HEK293 (cell line): ENCODE results near the gene SNAP47.
A peak's percentile ranks its signal among the peaks of the same experiment; 100 is the strongest.

ENCODE experiments used
- GLI2 ChIP-seq: fragments of 450-650 bp; formaldehyde crosslinking; IDR thresholded peaks from 2 replicates; pipeline ENCODE4; 2017; ENCODE audit warnings: missing biosample characterization, missing genetic modification characterization, low read depth, borderline replicate concordance
- IKZF3 ChIP-seq: fragments of 450-650 bp; IDR thresholded peaks from 2 replicates; pipeline ENCODE4 v1.5.0; 2018; ENCODE audit warnings: missing biosample characterization, mild to moderate bottlenecking, missing genetic modification characterization, moderate library complexity
- MEIS1 ChIP-seq: sonication (generic); formaldehyde crosslinking; IDR thresholded peaks from 2 replicates; pipeline ENCODE4 v1.8.1; 2022; ENCODE audit warnings: missing genetic modification reagents, mild to moderate bottlenecking, borderline replicate concordance
- SCRT1 ChIP-seq: fragments of 450-650 bp; formaldehyde crosslinking; IDR thresholded peaks from 2 replicates; pipeline ENCODE4 v1.5.1; 2016; ENCODE audit warnings: missing biosample characterization, missing genetic modification characterization, borderline replicate concordance
- SETDB1 ChIP-seq: IDR thresholded peaks from one replicate; pipeline ENCODE4 v1.6.1; 2017; ENCODE audit warnings: mild to moderate bottlenecking, low read length, moderate library complexity, mixed read lengths; ENCODE audit not compliant: insufficient read length
- SP7 ChIP-seq: fragments of 450-650 bp; formaldehyde crosslinking; IDR thresholded peaks from 2 replicates; pipeline ENCODE4 v1.5.1; 2016; ENCODE audit warnings: missing biosample characterization, missing genetic modification characterization
- TRIM28 ChIP-seq: IDR thresholded peaks from 2 replicates; pipeline ENCODE4 v1.6.1; 2011; ENCODE audit warnings: low read length, control low read depth, borderline replicate concordance
- ZNF140 ChIP-seq: fragments of 450-650 bp; formaldehyde crosslinking; IDR thresholded peaks from 2 replicates; pipeline ENCODE4 v1.5.1; 2016; ENCODE audit warnings: missing biosample characterization, missing genetic modification characterization
- ZNF146 ChIP-seq: fragments of 450-650 bp; formaldehyde crosslinking; IDR thresholded peaks from 2 replicates; pipeline ENCODE4 v1.5.1; 2016; ENCODE audit warnings: missing biosample characterization, missing genetic modification characterization
- ZNF23 ChIP-seq: fragments of 450-650 bp; formaldehyde crosslinking; IDR thresholded peaks from 2 replicates; pipeline ENCODE4 v1.5.1; 2016; ENCODE audit warnings: missing biosample characterization, missing genetic modification characterization, borderline replicate concordance
- ZNF239 ChIP-seq: fragments of 450-650 bp; formaldehyde crosslinking; IDR thresholded peaks from 2 replicates; pipeline ENCODE4 v1.5.1; 2016; ENCODE audit warnings: missing biosample characterization, missing genetic modification characterization
- ZNF292 ChIP-seq: fragments of 450-650 bp; formaldehyde crosslinking; IDR thresholded peaks from 2 replicates; pipeline ENCODE4 v1.5.1; 2016; ENCODE audit warnings: low read depth, missing biosample characterization, missing genetic modification characterization, borderline replicate concordance
- ZNF302 ChIP-seq: fragments of 450-650 bp; formaldehyde crosslinking; IDR thresholded peaks from 2 replicates; pipeline ENCODE4 v1.5.1; 2016; ENCODE audit warnings: missing biosample characterization, missing genetic modification characterization, low read depth
- ZNF404 ChIP-seq: fragments of 450-650 bp; formaldehyde crosslinking; IDR thresholded peaks from 2 replicates; pipeline ENCODE4 v1.5.1; 2017; ENCODE audit warnings: missing biosample characterization, missing genetic modification characterization
- ZNF521 ChIP-seq: fragments of 450-650 bp; formaldehyde crosslinking; IDR thresholded peaks from 2 replicates; pipeline ENCODE4 v1.5.1; 2017; ENCODE audit warnings: missing biosample characterization, mild to moderate bottlenecking, missing genetic modification characterization
- ZNF560 ChIP-seq: fragments of 450-650 bp; formaldehyde crosslinking; IDR thresholded peaks from 2 replicates; pipeline ENCODE4 v1.5.1; 2017; ENCODE audit warnings: missing biosample characterization, missing genetic modification characterization, borderline replicate concordance
- ZNF585B ChIP-seq: fragments of 450-650 bp; formaldehyde crosslinking; IDR thresholded peaks from 2 replicates; pipeline ENCODE4 v1.5.1; 2016; ENCODE audit warnings: missing biosample characterization, missing genetic modification characterization
- ZNF621 ChIP-seq: fragments of 450-650 bp; formaldehyde crosslinking; IDR thresholded peaks from 2 replicates; pipeline ENCODE4 v1.5.1; 2017; ENCODE audit warnings: missing biosample characterization, missing genetic modification characterization
- ZNF624 ChIP-seq: fragments of 450-650 bp; formaldehyde crosslinking; IDR thresholded peaks from 2 replicates; pipeline ENCODE4 v1.5.1; 2017; ENCODE audit warnings: missing biosample characterization, missing genetic modification characterization
- TF ChIP-seq, protein P1 (sequence below): fragments of 450-650 bp; formaldehyde crosslinking; IDR thresholded peaks from 2 replicates; pipeline ENCODE4 v1.5.1; 2016; ENCODE audit warnings: missing biosample characterization, missing genetic modification characterization, borderline replicate concordance
- TF ChIP-seq, protein P2 (sequence below): fragments of 450-650 bp; formaldehyde crosslinking; IDR thresholded peaks from 2 replicates; pipeline ENCODE4 v1.5.1; 2016; ENCODE audit warnings: missing biosample characterization, missing genetic modification characterization
- TF ChIP-seq, protein P3 (sequence below): fragments of 450-650 bp; formaldehyde crosslinking; IDR thresholded peaks from 2 replicates; pipeline ENCODE4 v1.5.1; 2016; ENCODE audit warnings: missing biosample characterization, missing genetic modification characterization
- TF ChIP-seq, protein P4 (sequence below): fragments of 450-650 bp; IDR thresholded peaks from 2 replicates; pipeline ENCODE4 v1.5.1; 2018; ENCODE audit warnings: missing biosample characterization, mild to moderate bottlenecking, missing genetic modification characterization
- TF ChIP-seq, protein P5 (sequence below): fragments of 450-650 bp; formaldehyde crosslinking; IDR thresholded peaks from 2 replicates; pipeline ENCODE4 v1.5.1; 2016; ENCODE audit warnings: missing biosample characterization, missing genetic modification characterization

SNAP47 gene

DNA sequence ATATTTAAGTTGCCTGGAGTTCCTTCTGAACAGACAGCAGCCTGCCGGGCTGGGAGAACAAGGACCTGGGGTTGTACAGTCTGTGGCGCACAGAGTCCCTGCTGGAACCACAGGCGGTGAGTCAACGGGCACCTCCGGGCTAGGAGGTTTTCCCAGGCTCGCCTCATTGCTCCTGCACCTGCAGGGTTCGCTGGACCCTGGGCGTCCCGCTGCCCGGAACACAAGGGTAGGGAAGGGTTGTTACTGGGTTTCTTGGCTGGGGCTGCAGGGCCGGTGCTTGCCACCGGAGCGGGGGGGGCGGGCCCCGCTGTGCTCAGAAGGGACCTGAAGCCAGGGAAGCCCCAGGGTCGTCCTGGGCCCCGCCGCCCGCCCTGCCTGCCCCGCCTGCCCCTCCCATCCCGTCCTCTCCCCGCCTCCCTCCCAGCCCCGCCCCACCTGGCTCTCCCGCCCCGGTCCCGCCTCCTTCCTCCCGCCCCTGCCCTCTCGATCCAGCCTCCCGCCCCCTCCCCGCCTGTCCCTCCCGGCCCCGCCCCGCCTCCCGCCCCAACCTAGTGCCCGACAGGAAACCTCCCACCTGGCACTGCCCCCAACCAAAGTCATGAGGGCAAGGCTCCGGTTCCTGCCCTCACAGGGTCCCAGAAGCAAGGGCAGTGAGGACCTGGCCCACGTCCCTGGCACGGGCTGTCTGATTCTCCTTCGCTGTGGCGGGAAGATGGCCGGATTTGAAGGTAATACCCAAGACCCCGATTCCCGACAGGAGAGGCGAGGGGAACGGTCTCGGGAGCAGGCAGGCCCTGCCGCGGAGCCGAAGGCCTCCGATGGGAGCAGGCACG, 7.0 kb upstream of the SNAP47 start (continued):
- TF ChIP-seq SP7 (tag by site-specific recombination) = peak; percentile 44
- no peak for TF ChIP-seq SETDB1
- TF ChIP-seq ZNF521 (tag by site-specific recombination) = no peak
- TF ChIP-seq ZNF624 (tag by site-specific recombination) = no peak
- no peak for TF ChIP-seq MEIS1 (CRISPR knock-in tag)
- TF ChIP-seq ZNF404 (tag by site-specific recombination) = no peak
- TF ChIP-seq ZNF302 (tag by site-specific recombination) = no peak
- no peak for TF ChIP-seq ZNF292 (tag by site-specific recombination)
- TF ChIP-seq, protein P1, sequence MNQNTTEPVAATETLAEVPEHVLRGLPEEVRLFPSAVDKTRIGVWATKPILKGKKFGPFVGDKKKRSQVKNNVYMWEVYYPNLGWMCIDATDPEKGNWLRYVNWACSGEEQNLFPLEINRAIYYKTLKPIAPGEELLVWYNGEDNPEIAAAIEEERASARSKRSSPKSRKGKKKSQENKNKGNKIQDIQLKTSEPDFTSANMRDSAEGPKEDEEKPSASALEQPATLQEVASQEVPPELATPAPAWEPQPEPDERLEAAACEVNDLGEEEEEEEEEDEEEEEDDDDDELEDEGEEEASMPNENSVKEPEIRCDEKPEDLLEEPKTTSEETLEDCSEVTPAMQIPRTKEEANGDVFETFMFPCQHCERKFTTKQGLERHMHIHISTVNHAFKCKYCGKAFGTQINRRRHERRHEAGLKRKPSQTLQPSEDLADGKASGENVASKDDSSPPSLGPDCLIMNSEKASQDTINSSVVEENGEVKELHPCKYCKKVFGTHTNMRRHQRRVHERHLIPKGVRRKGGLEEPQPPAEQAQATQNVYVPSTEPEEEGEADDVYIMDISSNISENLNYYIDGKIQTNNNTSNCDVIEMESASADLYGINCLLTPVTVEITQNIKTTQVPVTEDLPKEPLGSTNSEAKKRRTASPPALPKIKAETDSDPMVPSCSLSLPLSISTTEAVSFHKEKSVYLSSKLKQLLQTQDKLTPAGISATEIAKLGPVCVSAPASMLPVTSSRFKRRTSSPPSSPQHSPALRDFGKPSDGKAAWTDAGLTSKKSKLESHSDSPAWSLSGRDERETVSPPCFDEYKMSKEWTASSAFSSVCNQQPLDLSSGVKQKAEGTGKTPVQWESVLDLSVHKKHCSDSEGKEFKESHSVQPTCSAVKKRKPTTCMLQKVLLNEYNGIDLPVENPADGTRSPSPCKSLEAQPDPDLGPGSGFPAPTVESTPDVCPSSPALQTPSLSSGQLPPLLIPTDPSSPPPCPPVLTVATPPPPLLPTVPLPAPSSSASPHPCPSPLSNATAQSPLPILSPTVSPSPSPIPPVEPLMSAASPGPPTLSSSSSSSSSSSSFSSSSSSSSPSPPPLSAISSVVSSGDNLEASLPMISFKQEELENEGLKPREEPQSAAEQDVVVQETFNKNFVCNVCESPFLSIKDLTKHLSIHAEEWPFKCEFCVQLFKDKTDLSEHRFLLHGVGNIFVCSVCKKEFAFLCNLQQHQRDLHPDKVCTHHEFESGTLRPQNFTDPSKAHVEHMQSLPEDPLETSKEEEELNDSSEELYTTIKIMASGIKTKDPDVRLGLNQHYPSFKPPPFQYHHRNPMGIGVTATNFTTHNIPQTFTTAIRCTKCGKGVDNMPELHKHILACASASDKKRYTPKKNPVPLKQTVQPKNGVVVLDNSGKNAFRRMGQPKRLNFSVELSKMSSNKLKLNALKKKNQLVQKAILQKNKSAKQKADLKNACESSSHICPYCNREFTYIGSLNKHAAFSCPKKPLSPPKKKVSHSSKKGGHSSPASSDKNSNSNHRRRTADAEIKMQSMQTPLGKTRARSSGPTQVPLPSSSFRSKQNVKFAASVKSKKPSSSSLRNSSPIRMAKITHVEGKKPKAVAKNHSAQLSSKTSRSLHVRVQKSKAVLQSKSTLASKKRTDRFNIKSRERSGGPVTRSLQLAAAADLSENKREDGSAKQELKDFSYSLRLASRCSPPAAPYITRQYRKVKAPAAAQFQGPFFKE (tag by site-specific recombination) = no peak
- TF ChIP-seq TRIM28 = no peak
- no peak for TF ChIP-seq GLI2 (tag by site-specific recombination)
- no peak for TF ChIP-seq ZNF560
- TF ChIP-seq IKZF3 (tag by site-specific recombination) = peak; percentile 28; the same call in 1 of the 2 replicates
- peak; percentile 8; the same call in 1 of the 2 replicates for TF ChIP-seq ZNF146 (tag by site-specific recombination)
- no peak for TF ChIP-seq ZNF585B (tag by site-specific recombination)
- no peak for TF ChIP-seq ZNF239 (tag by site-specific recombination)
- TF ChIP-seq, protein P2, sequence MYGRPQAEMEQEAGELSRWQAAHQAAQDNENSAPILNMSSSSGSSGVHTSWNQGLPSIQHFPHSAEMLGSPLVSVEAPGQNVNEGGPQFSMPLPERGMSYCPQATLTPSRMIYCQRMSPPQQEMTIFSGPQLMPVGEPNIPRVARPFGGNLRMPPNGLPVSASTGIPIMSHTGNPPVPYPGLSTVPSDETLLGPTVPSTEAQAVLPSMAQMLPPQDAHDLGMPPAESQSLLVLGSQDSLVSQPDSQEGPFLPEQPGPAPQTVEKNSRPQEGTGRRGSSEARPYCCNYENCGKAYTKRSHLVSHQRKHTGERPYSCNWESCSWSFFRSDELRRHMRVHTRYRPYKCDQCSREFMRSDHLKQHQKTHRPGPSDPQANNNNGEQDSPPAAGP (tag by site-specific recombination) = peak; percentile 78
- TF ChIP-seq ZNF621 (tag by site-specific recombination) = no peak
- TF ChIP-seq, protein P3, sequence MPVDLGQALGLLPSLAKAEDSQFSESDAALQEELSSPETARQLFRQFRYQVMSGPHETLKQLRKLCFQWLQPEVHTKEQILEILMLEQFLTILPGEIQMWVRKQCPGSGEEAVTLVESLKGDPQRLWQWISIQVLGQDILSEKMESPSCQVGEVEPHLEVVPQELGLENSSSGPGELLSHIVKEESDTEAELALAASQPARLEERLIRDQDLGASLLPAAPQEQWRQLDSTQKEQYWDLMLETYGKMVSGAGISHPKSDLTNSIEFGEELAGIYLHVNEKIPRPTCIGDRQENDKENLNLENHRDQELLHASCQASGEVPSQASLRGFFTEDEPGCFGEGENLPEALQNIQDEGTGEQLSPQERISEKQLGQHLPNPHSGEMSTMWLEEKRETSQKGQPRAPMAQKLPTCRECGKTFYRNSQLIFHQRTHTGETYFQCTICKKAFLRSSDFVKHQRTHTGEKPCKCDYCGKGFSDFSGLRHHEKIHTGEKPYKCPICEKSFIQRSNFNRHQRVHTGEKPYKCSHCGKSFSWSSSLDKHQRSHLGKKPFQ (tag by site-specific recombination) = no peak
- TF ChIP-seq, protein P4, sequence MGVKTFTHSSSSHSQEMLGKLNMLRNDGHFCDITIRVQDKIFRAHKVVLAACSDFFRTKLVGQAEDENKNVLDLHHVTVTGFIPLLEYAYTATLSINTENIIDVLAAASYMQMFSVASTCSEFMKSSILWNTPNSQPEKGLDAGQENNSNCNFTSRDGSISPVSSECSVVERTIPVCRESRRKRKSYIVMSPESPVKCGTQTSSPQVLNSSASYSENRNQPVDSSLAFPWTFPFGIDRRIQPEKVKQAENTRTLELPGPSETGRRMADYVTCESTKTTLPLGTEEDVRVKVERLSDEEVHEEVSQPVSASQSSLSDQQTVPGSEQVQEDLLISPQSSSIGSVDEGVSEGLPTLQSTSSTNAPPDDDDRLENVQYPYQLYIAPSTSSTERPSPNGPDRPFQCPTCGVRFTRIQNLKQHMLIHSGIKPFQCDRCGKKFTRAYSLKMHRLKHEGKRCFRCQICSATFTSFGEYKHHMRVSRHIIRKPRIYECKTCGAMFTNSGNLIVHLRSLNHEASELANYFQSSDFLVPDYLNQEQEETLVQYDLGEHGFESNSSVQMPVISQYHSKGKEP (tag by site-specific recombination) = peak; percentile 47; the same call in 1 of the 2 replicates
- no peak for TF ChIP-seq ZNF23
- no peak for TF ChIP-seq SCRT1 (tag by site-specific recombination)
- TF ChIP-seq, protein P5, sequence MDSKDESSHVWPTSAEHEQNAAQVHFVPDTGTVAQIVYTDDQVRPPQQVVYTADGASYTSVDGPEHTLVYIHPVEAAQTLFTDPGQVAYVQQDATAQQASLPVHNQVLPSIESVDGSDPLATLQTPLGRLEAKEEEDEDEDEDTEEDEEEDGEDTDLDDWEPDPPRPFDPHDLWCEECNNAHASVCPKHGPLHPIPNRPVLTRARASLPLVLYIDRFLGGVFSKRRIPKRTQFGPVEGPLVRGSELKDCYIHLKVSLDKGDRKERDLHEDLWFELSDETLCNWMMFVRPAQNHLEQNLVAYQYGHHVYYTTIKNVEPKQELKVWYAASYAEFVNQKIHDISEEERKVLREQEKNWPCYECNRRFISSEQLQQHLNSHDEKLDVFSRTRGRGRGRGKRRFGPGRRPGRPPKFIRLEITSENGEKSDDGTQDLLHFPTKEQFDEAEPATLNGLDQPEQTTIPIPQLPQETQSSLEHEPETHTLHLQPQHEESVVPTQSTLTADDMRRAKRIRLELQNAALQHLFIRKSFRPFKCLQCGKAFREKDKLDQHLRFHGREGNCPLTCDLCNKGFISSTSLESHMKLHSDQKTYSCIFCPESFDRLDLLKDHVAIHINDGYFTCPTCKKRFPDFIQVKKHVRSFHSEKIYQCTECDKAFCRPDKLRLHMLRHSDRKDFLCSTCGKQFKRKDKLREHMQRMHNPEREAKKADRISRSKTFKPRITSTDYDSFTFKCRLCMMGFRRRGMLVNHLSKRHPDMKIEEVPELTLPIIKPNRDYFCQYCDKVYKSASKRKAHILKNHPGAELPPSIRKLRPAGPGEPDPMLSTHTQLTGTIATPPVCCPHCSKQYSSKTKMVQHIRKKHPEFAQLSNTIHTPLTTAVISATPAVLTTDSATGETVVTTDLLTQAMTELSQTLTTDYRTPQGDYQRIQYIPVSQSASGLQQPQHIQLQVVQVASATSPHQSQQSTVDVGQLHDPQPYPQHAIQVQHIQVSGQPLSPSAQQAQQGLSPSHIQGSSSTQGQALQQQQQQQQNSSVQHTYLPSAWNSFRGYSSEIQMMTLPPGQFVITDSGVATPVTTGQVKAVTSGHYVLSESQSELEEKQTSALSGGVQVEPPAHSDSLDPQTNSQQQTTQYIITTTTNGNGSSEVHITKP = peak; percentile 68
- TF ChIP-seq ZNF140 = no peak
